Panc1 (cell line): Measurements from ENCODE around the gene TTBK1. TPM values are rescaled to one million over a fixed set of nuclear protein-coding genes. Genes with fewer than 3 reads are reported as not detected.

Experiments
- ATAC-seq: fragments of 200-7000 bp; cut with Tn5 transposase; 2 replicates; pipeline ENCODE4 v1.9.1; 2020; ENCODE audit warnings: mild to moderate bottlenecking, moderate library complexity
- BruUV-seq: library from RNA; stranded (reverse); fragments of 400-500 nt; replicated peaks from 2 replicates; lab custom pipeline; 2021; lab: Mats Ljungman, UMichigan
- CTCF ChIA-PET: fragments of 300-600 bp; sonication (Branson Sonifier 250); formaldehyde crosslinking; loops from one replicate; lab custom pipeline; 2022; ENCODE audit warnings: antibody characterized with exemption; lab: Charles Lee
- POLR2A ChIA-PET: fragments of 300-600 bp; sonication (Branson Sonifier 250); formaldehyde crosslinking; loops from one replicate; lab custom pipeline; 2022; ENCODE audit warnings: antibody characterized with exemption; lab: Charles Lee
- DNase-seq: peaks from one replicate; pipeline ENCODE4 v3.0.0-alpha.2; 2010; ENCODE audit warnings: low read depth, low spot score
- H3K27ac ChIP-seq: 2 replicates; pipeline ENCODE4 v1.5.1; 2011; ENCODE audit warnings: mild to moderate bottlenecking, low read length, inconsistent platforms
- H3K27me3 ChIP-seq: fragments of 200-500 bp; sonication (Bioruptor generic); 2 replicates; pipeline ENCODE4 v1.6.0; 2014; ENCODE audit warnings: low read length, inconsistent platforms; ENCODE audit not compliant: control insufficient read depth, insufficient read depth
- H3K36me3 ChIP-seq: fragments of 200-500 bp; sonication (Bioruptor generic); 2 replicates; pipeline ENCODE4 v1.5.1; 2014; ENCODE audit warnings: inconsistent platforms, mild to moderate bottlenecking, low read length, moderate library complexity; ENCODE audit not compliant: control insufficient read depth, insufficient read depth
- H3K4me1 ChIP-seq: 2 replicates; pipeline ENCODE4 v1.5.1; 2011; ENCODE audit warnings: inconsistent platforms, mild to moderate bottlenecking, low read length, moderate library complexity; ENCODE audit not compliant: control insufficient read depth, insufficient read depth
- H3K4me3 ChIP-seq, 2 experiments: 2 replicates each; pipeline ENCODE4 v1.5.1; 2011 to 2012; ENCODE audit warnings: low read depth in 2 of 2, low read length in 2 of 2, mild to moderate bottlenecking in 2 of 2, inconsistent platforms in 1 of 2, moderate library complexity in 1 of 2
- H3K9me3 ChIP-seq: fragments of 200-500 bp; sonication (Bioruptor generic); 2 replicates; pipeline ENCODE4 v1.5.1; 2014; ENCODE audit warnings: low read depth, mild to moderate bottlenecking, inconsistent platforms, low read length, moderate library complexity; ENCODE audit not compliant: control insufficient read depth, insufficient read depth
- POLR2AphosphoS5 ChIP-seq: IDR thresholded peaks from 2 replicates; pipeline ENCODE4 v1.6.1; 2012; ENCODE audit warnings: mild to moderate bottlenecking, low read depth, low read length, moderate library complexity
- REST ChIP-seq, 2 experiments: IDR thresholded peaks; 2 replicates each; pipeline ENCODE4 v1.6.1; 2011 to 2012; ENCODE audit warnings: low read depth in 2 of 2, control low read depth in 1 of 2, low read length in 1 of 2, mild to moderate bottlenecking in 1 of 2, moderate library complexity in 1 of 2; ENCODE audit not compliant: insufficient read depth in 1 of 2
- SIN3A ChIP-seq: IDR thresholded peaks from 2 replicates; pipeline ENCODE4 v1.6.1; 2012; ENCODE audit warnings: low read depth, mild to moderate bottlenecking, low read length, moderate library complexity, borderline replicate concordance; ENCODE audit not compliant: insufficient read depth
- TCF7L2 ChIP-seq: IDR thresholded peaks from 2 replicates; pipeline ENCODE4 v1.6.1; 2011; ENCODE audit warnings: mild to moderate bottlenecking, low read depth, low read length, inconsistent platforms
- in situ Hi-C: cut with HindIII; loops from 2 replicates; pipeline ENCODE4 v1.10.0; 2016; ENCODE audit warnings: low sequenced_read_pairs, low pct_unique_long_range_greater_than_20kb
- intact Hi-C: fragments of 100-400 bp; cut with micrococcal nuclease; formaldehyde crosslinking; loops from one replicate; pipeline ENCODE4 v1.10.0; 2022; ENCODE audit not compliant: unreplicated experiment
- total RNA-seq: library from RNA; stranded (reverse); gene quantifications from one replicate; pipeline ENCODE4 v1.2.1, GENCODE V29; 2021; ENCODE audit not compliant: unreplicated experiment
- TF ChIP-seq, protein P1 (sequence below): fragments of 450-650 bp; IDR thresholded peaks from 2 replicates; pipeline ENCODE4 v1.5.1; 2017; ENCODE audit warnings: mild to moderate bottlenecking

TTBK1 gene
- total RNA-seq, 1 experiment from 2014 or later, result 0.10 TPM

GRCh38 chr6:43295456-43295855 is 52.2 kb downstream of the TTBK1 start:
- intact Hi-C loops, result no loop called here
- no peak for TF ChIP-seq TCF7L2
- TF ChIP-seq REST (IDR thresholded peaks at IDR 0.05; ENCODE audit: insufficient read depth in 1 of 2, low read depth in 2 of 2, low read length in 1 of 2), result no peak
- no peak for TF ChIP-seq SIN3A
- Histone ChIP-seq H3K27ac (no peak overlapping the region), H3K4me1 (no peaks in the 10 kb centered on the region), H3K36me3 (no peaks in the 10 kb centered on the region), H3K9me3 (no peaks in the 10 kb centered on the region), H3K4me3 (no peak overlapping the region), H3K27me3 (no peaks in the 10 kb centered on the region)
- no peak for DNase-seq
- ChIA-PET POLR2A (no interaction called here), CTCF (no interaction called here)
- in situ Hi-C loops, result no loop called here
- BruUV-seq, result no TSS peak
- ATAC-seq, result no peak

- CTCF ChIA-PET, result interaction anchor here (0.7 kb wide), 1 partner anchor 11 kb away, joined by 3 read pairs; no protein-coding TSS in a partner anchor
- H3K4me3 ChIP-seq, result no peak overlapping the region
- TF ChIP-seq TCF7L2 (no peak), REST (IDR thresholded peaks at IDR 0.05; ENCODE audit: insufficient read depth in 1 of 2, low read depth in 2 of 2, low read length in 1 of 2) (no peak), POLR2AphosphoS5 (no peak), SIN3A (no peak)
- TF ChIP-seq, protein P1, sequence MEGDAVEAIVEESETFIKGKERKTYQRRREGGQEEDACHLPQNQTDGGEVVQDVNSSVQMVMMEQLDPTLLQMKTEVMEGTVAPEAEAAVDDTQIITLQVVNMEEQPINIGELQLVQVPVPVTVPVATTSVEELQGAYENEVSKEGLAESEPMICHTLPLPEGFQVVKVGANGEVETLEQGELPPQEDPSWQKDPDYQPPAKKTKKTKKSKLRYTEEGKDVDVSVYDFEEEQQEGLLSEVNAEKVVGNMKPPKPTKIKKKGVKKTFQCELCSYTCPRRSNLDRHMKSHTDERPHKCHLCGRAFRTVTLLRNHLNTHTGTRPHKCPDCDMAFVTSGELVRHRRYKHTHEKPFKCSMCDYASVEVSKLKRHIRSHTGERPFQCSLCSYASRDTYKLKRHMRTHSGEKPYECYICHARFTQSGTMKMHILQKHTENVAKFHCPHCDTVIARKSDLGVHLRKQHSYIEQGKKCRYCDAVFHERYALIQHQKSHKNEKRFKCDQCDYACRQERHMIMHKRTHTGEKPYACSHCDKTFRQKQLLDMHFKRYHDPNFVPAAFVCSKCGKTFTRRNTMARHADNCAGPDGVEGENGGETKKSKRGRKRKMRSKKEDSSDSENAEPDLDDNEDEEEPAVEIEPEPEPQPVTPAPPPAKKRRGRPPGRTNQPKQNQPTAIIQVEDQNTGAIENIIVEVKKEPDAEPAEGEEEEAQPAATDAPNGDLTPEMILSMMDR, result no peak
- H3K36me3 ChIP-seq, result no peaks in the 10 kb centered on the region
- no TSS peak for BruUV-seq
- intact Hi-C loops, result no loop called here
- DNase-seq, result no peak
- H3K4me1 ChIP-seq, result no peaks in the 10 kb centered on the region
- in situ Hi-C loops, result no loop called here
- H3K9me3 ChIP-seq, result no peaks in the 10 kb centered on the region
- ATAC-seq, result no peak
- H3K27ac ChIP-seq, result no peak overlapping the region
- POLR2A ChIA-PET, result interaction anchor here (0.5 to 1.0 kb wide), 2 partner anchors 10 to 19 kb away, joined by 3 read pairs; no protein-coding TSS in a partner anchor
- H3K27me3 ChIP-seq, result no peaks in the 10 kb centered on the region
Observed at GRCh38 chr6:43296780-43297497, 53.7 kb downstream of the TTBK1 start.
